ENCODE data around the gene THSD7B.

GRCh38 chr2:137182071-137182470 is 416.7 kb downstream of the THSD7B start:
- TF ChIP-seq DMAP1 (CRISPR knock-in tag; IDR thresholded peaks at IDR 0.05) (no peak), SP1 (IDR thresholded peaks at IDR 0.05) (no peak), SP1 (CRISPR knock-in tag; IDR thresholded peaks at IDR 0.05) (no peak), LBX2 (CRISPR knock-in tag; IDR thresholded peaks at IDR 0.05; ENCODE audit: borderline replicate concordance) (no peak), EZH2 (conservative IDR thresholded peaks at IDR 0.05; ENCODE audit: low read depth, low read length) (no peak), ZNF790 (CRISPR knock-in tag; IDR thresholded peaks at IDR 0.05; ENCODE audit: borderline replicate concordance) (no peak), CREB1 (IDR thresholded peaks at IDR 0.05) (no peak), CREB1 (CRISPR knock-in tag; IDR thresholded peaks at IDR 0.05) (no peak), GABPA (IDR thresholded peaks at IDR 0.05; ENCODE audit: low read depth, low read length) (no peak), GABPA (CRISPR knock-in tag; IDR thresholded peaks at IDR 0.05; ENCODE audit: low read depth) (no peak), CTCF (CRISPR knock-in tag; IDR thresholded peaks at IDR 0.05) (no peak), RBM39 (IDR thresholded peaks at IDR 0.05; ENCODE audit: low read depth, low read length, poor library complexity, severe bottlenecking) (no peak), SIN3B (IDR thresholded peaks at IDR 0.05; ENCODE audit: low read length) (no peak), ZNF747 (CRISPR knock-in tag; IDR thresholded peaks at IDR 0.05; ENCODE audit: borderline replicate concordance) (no peak), SRF (IDR thresholded peaks at IDR 0.05; ENCODE audit: low read depth, low read length) (no peak)

All from HepG2 (cell line).